Activated naive CD4-positive, alpha-beta T cell treated with anti-CD3 and anti-CD28 coated beads, Interleukin-2, amount 50 U/mL, for 16 hours (primary cell): ENCODE measurements around the gene BICC1.

Source experiments
- DNase-seq: peaks from one replicate; pipeline ENCODE4 v3.0.0-alpha.2; 2020

Gene BICC1

DNA sequence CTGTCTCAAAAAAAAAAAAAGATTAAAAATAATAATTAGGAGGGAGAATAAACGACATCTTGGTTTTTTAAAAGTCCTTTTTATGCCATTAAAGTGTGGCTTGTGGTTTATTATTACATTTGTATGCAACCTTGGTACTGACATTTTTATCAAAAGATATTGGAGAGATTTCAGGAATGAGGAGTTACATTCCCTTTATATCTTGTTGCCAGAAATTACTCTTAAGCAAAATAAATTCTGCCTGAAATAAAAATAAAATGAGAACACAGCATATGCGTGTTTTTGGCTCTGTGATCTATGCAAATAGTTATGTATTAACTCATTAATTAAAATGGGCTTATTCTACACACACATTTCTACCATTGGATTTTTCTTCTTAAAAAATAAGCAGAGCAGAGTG lies 202.4 kb downstream of the BICC1 start:
- DNase-seq = no peak

DNA sequence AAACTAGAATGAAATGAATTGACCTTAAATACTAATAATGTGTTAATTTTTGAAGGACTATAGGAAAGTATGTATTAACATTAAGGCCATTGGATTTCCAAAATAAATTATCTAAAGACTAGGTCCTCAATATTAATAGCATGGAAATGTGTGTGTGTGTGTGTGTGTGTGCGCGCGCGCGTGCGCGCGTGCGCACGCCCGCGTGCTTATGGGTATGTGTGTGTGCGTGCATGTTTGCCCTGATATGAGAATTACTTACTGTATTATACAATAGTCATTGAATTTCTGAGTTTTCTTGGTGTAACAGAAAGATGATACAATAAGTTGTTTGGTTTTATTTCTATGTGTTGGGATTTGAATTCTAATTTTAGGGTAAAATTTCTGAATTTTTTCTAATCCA lies 205.9 kb downstream of the BICC1 start:
- no peak for DNase-seq

DNA sequence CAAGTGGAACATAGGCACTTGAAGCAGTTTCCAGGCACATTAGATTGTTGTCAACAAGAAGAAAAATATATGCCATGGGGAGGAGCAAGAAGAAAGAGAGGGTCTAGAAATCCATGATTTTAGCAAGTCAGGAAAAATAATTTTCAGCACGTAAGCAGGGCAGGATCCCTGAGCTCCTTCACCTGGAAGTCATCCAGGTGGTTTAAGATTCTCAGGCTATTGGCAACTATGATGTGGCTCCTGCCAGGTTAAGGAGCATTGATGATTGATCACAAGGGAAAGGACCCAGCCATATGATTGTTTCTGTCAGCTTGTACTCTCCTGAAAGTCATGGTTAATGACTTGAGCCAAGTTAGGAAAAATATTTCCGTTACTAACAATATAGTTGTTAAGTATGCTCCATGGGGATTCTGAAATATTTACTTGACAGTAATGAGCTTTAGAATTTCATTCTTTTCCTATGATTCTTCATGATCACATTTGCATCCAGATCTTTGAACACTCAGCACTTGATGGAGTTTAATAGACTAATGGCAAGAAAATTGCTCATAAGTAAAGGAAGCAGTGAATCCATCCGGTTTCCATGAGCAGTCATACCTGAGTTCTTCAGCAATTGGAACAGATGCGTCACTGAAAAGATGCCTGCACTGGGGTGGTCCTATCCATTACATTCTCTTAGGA lies 209.1 kb downstream of the BICC1 start:
- DNase-seq = no peak

DNA sequence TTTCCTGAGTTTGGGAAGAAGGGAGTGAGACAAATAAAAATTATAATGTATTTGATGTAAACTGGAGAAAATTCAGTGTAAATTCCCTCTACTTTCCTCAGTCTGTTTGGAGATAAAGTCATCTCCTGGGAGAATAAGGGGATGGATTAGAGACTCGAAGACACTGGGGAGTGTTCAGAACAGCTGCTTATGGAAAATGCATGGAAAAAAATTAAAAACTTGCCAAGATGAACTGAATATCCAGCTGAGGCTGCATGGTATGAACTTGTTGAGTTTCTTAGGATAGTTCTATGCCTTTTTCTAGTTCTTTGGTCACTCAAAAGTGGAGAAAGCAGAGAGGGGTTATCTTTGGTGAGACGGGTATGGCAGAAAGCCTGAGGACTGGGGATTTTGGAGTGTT lies 210.5 kb downstream of the BICC1 start:
- DNase-seq = no peak

DNA sequence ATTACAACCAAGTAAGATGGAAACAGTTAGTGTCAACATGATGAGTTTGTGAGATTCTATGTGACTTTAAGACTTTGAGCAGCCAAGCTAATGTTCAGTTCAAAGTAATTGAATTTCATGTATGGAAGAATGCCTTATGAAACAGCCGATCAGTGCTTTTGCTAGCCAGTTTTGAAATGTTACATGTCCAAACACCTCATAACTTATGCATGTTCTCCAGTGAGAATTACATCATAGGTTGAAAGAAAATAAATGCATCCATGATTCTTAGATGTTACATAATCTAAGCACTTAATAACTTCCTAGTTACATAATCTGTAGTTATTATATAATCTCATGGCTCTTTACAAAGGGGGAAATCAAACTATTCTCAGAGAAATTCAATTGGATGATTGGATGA lies 211.3 kb downstream of the BICC1 start:
- DNase-seq = no peak

DNA sequence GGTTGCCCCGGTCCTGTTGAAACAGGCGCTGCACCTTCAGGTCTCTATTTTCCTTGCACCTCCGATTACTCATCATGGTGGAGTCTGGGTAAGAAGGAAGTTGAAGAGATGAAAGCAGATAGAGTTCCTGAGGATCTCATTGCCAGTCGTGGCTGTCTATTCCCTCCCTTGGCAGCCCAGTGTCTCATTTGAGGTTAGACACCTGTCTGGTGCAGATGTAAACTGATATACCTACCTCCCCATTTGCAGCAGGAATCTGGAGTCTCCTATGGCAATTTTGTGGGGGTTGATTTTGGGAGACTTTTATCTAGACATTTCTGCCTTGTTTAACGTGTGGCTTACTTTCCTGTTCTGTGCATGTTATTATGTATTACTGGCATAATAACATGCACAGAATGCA lies 212.1 kb downstream of the BICC1 start:
- DNase-seq = no peak

DNA sequence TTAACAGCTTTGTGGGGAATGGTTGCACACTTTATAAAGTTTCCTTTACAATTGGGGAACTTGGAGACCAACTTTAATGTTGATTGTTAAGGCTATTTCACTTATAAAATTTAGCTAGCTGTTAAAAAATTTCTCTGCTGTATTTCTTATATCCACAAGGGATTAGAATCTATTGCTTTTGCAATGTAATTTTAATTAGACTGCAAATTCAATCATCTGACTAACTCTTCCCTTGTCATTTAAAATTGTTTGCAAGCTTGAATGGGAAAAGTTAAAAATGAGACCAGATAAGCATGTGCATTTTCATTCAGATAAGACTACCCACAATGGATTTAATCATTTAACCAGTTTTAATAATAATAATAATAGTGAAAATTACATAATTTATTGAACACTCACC lies 213.2 kb downstream of the BICC1 start:
- DNase-seq = no peak

DNA sequence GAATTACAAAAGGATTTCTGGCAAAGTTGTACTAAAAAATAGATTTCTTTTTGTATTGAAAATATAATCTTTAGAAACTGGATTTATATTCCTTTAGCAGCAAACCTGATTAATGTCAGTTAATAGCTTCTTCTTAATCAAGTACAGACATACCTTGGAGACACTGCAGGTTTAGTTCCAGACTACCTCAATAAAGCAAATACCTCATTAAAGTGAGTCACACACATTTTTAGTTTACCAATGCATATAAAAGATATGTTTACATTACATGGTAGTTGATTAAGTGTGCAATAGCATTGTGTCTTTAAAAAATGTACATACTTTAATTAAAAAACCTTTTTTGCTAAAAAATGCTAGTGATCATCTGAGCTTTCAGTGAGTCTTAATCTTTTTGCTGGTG lies 215.0 kb downstream of the BICC1 start:
- no peak for DNase-seq

DNA sequence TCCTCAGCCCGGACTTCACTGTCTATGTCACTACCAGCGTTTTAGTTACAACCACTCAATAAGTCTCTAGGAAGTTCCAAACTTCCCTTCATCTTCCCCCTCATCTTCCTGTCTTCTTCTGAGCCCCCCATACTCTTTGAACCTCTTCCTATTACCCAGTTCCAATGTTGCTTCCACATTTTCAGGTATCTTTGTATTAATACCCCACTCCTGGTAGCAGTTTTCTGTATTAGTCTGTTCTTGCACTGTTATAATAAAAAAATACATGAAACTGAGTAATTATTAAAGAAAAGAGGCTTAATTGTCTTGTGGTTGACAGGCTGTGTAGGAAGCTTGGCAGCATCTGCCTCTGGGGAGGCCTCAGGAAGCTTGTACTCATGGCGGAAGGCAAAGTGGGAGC lies 218.6 kb downstream of the BICC1 start:
- DNase-seq = no peak

DNA sequence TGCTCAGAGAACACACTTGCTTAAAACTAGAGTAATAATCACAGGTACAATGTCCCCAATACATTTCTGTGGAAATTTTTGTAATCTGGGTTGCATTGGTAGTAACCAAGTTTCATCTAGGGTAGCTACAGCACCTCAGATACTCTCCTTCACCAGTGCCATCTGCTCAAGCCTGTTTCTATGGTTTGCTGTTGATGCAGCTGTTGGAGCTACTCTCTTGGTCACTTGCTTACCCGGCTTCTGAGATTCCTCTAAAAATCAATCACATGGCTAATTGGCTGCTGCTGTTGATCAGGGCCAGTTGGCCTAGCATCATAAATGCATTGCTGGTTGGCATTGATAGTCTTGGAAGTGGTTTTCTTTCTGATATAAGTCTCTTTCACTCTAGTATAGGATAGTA lies 220.8 kb downstream of the BICC1 start:
- no peak for DNase-seq

DNA sequence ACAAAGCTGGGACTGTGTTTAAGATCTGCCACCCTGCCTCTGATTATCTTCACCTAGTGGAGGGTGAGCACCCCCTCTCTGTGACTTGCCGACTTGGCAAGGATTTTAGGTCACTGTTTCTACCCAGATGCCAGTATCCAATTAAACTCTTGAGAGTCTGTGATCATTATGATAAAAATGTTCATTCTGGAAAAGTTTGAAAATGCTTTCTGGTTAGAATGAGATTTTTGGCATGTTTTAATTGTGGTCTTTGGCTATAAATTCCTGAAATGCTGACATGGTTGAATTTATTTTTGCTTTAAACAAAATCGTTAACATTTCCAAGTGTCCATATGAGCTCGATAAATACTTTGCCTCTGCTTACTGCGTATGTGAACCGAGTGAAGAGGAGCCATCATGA lies 221.4 kb downstream of the BICC1 start:
- no peak for DNase-seq

DNA sequence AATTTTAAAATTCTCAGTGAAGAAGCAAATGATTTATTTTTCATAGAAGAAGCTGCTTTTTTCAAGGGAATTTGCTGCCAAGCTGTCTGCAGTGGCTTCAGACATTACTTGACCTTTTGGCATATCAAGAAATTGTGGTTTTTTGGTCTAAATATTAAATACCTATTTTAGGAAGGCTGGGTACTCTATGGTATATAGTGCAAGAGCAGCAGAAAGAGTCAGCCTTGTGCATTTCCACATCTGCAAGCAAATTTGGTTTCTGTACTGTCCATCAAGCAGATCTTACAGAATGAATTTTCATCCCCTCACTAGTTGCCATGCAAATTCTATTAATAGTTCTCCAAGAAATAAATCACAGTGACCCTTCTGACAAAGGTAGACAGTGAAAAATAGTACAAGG lies 222.0 kb downstream of the BICC1 start:
- no peak for DNase-seq

DNA sequence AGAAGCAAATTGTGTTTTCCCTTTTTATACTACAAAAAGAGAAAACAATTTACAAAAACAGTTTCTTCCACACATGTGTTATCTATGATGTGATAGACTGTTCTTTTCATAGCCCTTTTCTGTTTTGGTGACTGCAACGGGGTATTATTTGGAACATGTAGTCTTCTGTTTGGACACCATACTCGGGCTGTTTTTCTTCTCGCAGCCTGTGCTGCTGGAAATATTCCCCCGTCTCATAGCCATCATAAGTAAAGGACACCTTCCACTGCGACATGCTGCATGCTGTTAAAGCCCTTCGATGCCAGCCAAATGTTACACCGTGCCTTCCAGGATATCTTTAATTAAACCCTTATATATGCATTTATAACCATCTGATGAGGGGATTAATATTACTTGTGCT lies 222.4 kb downstream of the BICC1 start:
- no peak for DNase-seq

DNA sequence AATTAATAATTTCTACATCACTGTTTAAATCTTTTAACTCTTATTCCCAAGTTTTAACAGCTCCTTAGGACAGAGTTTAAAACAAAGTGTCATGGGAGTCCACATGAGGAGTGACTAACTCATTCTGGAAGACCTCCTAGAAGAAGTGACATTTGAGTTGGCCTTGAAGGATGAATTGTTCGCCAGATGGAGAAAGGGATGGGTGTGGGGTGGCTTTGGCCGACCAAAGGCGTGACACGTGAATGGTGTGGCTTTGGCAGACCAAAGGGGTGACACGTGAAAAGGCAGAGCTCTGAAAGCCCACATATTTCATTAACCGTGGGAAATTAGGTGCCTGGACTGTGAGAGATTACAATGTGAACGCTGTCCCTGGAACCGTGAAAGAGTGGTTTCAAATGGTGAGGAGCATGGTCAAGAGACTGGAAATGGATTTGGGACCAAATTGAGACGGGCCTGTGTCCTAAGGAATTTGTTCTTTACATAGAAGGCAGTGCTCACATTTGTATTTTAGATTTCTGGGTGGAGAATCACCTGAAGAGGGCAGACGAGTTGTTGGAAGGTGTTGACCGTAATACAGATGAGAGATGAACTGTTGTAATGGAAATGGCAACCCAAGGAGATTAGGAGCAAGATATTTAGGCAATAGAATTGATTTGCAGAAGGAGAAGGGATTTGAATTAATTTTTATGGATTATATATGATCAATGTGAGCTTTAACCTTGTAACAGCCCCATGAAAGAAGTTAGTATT lies 228.1 kb downstream of the BICC1 start:
- no peak for DNase-seq

DNA sequence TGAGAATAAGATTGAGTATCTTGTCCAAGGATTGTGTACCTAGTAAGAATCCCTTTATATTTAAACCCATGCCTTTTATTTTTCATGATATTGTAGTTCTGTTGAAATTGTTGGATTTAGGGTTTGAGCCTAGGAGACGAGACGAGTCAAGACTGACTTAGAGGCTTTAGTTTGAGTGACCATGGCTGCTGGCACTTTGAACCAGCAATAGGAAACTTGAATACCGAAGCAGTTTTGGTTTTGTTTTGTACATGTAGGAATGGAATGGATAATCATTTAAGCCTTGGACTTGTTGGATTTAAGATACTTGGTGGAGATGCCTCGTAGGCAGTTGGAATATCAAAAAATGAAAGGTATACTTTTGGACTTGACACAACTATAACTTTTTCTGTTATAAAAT lies 229.0 kb downstream of the BICC1 start:
- DNase-seq = no peak

DNA sequence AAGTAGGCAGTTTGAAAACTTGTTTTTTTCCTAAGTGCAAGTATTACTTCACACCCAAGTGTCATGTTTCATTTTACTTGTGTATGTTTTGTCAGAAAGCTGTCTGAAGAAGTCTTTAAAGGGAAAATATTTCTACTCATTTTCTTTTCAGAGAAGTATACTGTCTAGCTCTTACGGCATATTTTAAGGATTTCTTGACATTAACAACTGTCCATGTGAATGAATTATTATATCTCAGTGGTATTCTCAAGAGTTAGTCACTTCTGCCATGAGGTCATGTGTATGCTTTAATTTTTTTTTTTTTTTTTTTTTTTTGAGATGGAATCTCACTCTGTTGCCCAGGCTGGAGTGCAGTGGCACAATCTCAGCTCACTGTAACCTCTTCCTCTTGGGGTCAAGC lies 229.5 kb downstream of the BICC1 start:
- DNase-seq = no peak

DNA sequence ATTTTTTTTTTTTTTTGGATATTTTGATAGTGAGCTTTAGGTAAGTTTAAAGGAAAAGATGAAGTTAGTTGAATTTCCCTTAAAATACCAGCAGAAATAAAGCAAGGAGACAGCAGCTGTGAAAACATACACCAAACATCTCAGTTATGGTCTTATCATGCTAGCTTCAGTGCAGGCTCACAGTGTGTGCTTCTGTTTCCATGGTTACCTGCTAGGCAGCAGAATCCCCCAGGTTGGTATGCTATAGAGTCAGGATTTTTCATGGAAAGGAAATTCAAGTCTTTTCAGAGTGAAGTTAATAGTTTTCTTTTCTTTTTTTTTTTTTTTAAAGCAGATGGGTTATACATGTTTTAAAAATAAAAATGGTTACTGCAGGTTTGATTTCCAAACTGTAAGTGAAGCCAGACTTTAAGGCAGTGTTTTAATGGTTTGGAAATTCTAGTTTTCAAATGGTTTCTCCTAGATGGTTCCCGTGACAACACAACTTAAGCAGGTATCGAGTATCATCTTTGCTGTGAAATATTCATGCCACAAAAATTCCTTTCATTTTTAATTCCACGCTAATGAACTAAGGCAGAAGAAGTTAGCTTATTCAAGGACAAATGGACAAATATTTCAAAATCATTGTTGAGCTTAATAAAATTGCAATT lies 230.9 kb downstream of the BICC1 start:
- DNase-seq = no peak

DNA sequence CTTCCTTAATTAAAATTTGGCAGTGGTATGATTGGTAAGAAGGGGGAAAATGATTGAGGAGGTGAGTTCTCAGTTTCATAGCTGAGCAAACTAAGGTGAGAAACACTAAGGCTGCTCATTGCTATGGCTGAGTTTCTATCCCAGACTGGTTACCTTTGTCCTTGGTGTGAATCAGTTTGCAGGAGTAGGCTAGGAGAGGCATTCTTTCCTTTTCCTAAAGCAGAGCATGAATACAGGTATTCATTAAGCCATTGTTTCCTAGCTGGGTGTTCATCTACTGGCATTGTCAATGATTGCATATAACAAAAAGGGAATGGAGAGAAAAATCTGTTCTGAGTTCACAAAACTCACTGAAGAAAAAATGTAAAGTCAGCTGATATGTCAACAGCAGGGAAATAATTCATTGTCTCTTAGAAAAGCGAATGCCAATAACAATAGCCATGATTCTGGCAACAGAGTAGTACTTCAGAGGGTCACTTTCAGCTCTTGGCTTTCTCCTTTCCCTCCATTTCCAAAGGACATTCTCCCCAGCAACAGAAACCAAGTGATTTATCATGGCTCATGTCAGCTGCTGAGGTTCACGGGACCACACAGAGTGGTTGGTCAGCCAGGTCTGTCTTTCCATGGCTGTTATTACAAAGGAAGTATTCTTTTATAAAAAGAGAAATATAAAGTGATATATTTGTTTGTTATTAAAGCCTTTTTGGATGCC lies 234.0 kb downstream of the BICC1 start:
- DNase-seq = no peak

DNA sequence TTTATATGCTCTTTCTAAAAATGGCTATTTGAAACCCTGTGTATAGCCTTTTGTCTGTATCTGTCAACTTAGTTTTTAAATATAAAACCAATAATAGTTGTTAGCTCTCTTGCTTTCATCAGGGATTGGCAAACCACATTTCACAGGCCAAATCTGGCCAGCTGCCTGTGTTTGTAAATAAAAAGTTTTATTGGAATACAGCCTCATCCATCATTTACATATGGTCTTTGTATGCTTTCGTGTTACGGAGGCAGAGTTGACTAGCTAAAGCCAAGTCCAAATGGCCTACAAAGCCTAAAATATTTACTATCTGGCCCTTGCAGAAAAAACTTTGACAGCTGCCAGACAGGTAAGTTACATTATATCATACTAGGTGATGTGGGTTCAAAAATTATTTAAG lies 235.0 kb downstream of the BICC1 start:
- no peak for DNase-seq

DNA sequence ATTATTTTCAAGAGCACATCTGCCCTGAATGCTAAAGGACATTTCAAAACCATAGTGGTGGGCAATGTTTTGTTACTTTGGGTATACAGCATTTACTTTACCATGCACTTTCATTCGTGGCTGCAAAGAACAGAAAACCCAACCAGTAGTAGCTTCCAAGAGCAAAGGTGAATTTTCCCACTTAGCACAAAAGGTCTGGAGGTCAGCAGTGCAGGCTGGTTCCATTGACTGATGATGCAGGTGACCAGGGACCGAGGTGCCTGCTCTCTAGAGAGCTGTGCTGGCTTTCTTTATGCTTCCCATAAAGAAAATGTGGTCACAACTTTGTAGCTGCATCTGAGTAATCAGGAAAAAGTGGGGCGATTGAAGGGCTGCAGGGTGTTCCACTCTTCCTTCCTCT lies 240.0 kb downstream of the BICC1 start:
- no peak for DNase-seq

DNA sequence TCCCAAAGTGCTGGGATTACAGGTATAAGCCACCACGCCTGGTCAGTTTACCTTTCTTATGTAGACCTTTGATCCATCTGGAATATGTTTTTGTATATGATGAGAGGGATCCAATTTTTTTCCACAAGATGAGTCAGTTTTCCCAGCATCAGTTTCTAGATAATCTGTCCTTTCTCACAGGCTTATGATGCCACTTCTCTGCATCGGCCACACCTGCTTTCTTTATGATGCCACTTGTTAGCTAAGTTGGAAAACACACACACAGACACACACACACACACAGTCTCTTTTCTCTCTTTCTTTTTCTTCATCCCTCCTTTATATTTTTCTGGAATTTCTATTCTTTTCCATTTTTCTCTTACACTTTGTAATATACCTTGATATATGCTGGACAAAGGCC lies 240.8 kb downstream of the BICC1 start:
- no peak for DNase-seq

DNA sequence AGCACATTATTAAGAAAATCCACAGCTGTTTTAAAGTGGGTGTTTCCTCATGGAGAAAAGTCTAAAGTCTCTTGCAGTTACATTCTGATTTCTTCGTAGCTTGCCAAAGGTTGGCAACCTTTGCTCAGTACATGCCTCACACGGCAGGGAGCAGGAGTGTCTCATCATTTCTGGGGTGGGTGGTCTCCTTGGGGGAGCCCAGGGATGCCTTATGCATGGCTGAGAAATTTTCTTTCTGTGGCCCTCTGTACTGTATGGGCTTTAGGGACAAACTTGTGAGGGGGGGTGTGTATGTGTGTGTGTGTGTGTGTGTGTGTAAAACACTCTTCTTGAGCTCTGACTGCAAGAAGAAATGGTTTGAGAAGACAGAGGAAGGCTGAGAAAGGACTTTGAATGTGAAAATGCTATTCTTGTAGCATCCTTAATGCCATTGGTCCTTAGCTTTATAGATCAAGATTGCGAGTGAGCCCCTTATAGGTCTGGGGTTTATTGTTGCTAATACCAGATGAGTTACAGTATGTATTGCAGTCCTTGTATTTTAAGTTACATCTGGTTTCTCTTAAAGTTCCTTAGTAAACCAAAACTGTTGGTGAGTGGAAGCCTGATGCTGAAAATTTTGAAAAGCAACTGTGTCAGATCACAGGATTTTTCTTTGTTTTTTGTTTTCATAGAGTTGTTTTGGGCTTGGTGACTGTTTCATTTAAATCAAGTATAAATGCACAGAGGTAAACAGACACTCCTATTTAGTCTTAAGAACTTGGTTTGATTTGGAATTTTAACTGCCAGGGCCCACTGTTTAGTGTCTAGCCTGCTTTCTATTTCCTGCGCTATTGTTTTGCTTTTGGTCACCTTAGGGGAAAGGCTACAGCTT lies 242.0 kb downstream of the BICC1 start:
- no peak for DNase-seq

DNA sequence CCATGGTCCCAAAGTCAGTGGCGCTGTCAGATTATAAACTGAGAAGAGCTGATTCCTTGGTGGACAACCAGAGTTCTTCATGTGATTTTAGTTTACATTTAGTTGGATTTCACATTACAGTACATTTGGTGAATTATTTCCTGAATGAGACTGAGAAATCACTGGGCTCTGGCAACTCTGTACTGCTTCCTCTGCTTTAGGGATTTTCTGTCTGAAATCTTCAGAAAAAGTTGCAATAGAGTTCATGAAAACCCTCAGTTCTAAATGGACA lies 242.6 kb downstream of the BICC1 start:
- no peak for DNase-seq
